Activated T-cell treated with anti-CD3 and anti-CD28 coated beads, Interleukin-2, amount 50 U/mL, for 72 hours (primary cell): Measurements from ENCODE around the gene CCL3. TPM values are rescaled to one million over a fixed set of nuclear protein-coding genes. Genes with fewer than 3 reads are reported as not detected.

Experiments used
- ATAC-seq, 2 donors: fragments of 150-1000 bp; cut with Tn5 transposase; replicated peaks in 1 of 2; 2 replicates each; pipeline ENCODE4 v1.10.0; 2021; ENCODE audit warnings: moderate library complexity in 2 of 2, mild to moderate bottlenecking in 1 of 2
- DNase-seq, 2 donors: peaks; one replicate each; pipeline ENCODE4 v3.0.0; 2021 to 2022; ENCODE audit warnings: mixed read lengths in 1 of 2
- H3K27ac Mint-ChIP-seq: one replicate; pipeline ENCODE4 v1.8.0; 2022; ENCODE audit warnings: mild to moderate bottlenecking, moderate library complexity, mixed read lengths
- H3K27me3 Mint-ChIP-seq: one replicate; pipeline ENCODE4 v1.8.0; 2022; ENCODE audit warnings: low read depth, mixed read lengths
- H3K36me3 Mint-ChIP-seq, 2 donors: one replicate each; pipeline ENCODE4 v1.8.0; 2022; ENCODE audit warnings: mixed read lengths in 2 of 2, mild to moderate bottlenecking in 1 of 2; ENCODE audit not compliant: insufficient read depth in 2 of 2
- H3K4me1 Mint-ChIP-seq: one replicate; pipeline ENCODE4 v1.8.0; 2022; ENCODE audit warnings: low read depth, mixed read lengths
- H3K4me3 Mint-ChIP-seq, 2 donors: one replicate each; pipeline ENCODE4 v1.8.0; 2022; ENCODE audit warnings: mild to moderate bottlenecking in 2 of 2, mixed read lengths in 2 of 2, moderate library complexity in 2 of 2
- H3K9me3 Mint-ChIP-seq, 2 donors: one replicate each; pipeline ENCODE4 v1.8.0; 2022; ENCODE audit warnings: mixed read lengths in 2 of 2
- total RNA-seq, 2 donors: library from RNA; stranded (reverse); gene quantifications; one replicate each; pipeline ENCODE4 v1.2.3, GENCODE V29; 2022

The CCL3 gene
- total RNA-seq, result 100 to 1,000 TPM in 1 of 2 donors, 10 to 100 TPM in 1; 79.6 to 336 TPM

DNA sequence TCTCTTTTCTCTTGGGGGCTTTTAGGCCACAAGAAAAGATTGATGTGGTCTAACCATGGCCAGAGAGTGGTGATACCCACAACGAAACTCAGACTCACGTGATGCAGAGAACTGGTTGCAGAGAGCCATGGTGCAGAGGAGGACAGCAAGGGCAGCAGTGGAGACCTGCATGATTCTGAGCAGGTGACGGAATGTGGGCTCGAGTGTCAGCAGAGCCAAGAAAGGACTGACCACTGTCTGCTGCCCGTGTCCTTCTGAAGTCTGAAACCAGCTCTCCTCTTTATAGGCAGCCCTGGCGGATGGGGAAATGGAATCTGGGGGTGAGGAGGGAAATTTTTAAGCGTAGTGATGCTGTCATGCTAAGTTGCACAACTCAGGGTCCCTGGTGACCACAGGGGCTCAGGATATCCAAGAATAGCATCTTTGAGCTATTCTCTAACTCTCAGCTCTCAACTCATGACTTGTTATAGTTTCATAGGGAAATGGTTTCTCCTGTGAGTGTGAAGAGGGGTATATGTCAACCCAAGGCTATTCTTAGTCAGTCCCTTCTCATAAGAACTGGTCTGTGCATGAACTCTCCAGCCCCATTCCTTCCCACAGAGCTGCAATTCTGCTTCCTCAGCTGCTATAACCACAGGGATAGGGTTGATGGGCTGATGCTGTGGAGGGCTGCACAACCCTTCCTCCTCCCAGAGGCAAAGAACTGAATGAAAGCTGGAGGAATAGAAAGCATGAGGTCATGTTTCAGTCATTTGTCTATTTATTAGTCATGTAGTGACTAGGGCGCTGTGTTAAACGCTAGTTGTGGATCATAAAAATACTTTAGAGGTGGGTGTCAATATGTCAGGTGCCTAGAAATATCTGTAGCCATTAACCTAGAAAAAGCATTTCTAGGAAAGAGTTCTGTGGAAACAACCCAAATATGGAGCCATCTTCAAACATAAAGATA lies at the start of gene CCL3:
CCL3 (minus strand) TSS at position 256 of the 949 bp plus-strand sequence; CDS start at position 171, 85 bp downstream.
- Mint-ChIP-seq H3K27ac (peak within 1 kb of the TSS; percentile 96), H3K4me3 (peak within 1 kb of the TSS; percentile 55 to 70), H3K4me1 (peaks cover 52% of the 10 kb centered on the region)

DNA sequence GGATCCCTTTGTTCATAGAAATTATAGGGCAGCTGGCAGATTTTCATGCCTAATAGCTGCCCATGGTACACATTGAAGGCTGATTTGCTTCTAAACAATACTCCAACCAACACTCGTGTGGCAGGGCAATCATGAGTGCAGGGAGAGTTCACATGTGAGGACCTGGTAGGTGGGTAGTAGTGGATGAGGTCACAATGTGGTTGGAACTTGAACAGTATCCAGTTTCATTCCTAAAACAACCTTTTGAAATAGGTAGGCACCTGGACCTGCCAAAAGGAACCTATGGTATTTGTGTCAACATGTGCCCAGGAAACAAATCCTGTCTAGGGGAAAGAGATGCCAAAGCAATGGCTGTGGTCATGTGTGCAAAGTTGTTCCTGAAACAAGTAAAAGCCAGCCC lies 46.5 kb upstream of the CCL3 start:
- H3K4me1 Mint-ChIP-seq, result no peaks in the 10 kb centered on the region
- ATAC-seq (no peak), DNase-seq (no peak)
- no peak overlapping the region for H3K4me3 Mint-ChIP-seq
- H3K27me3 Mint-ChIP-seq, result peaks cover 64% of the 10 kb centered on the region
- peaks cover 2 to 6% of the 10 kb centered on the region in 2 donors for H3K9me3 Mint-ChIP-seq
- no peak overlapping the region for H3K27ac Mint-ChIP-seq
- peaks cover 0 to 1% of the 10 kb centered on the region in 2 donors for H3K36me3 Mint-ChIP-seq

More for the DNA sequence above, at the start of gene CCL3:
- Mint-ChIP-seq H3K27me3 (peaks cover 38% of the 10 kb centered on the region), H3K36me3 (no peaks in the 10 kb centered on the region), H3K9me3 (no peaks in the 10 kb centered on the region)
- DNase-seq (peak; percentile 61 to 62), ATAC-seq (peak; percentile 79 to 80)

DNA sequence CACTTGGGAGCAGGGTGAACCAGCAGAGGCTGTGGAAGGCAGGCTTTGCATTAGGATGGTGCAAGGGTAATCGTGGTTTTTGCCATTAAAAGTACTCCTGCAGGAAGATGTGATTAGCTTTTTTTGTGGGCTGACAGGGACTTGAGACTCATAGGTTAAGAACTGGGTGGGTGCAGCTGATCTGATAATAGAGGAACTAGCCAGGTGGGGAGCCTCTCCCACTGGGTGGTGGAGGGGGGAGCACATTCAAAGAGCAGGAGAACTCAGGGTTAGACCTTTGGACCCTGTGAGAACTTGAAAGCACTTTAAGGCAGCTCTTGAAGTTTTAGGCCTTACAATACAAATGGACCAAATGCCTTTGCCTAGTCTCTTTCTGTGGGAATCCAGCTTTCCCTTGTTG lies 46.1 kb upstream of the CCL3 start:
- ATAC-seq (no peak), DNase-seq (no peak)
- Mint-ChIP-seq H3K27me3 (peaks cover 65% of the 10 kb centered on the region), H3K36me3 (peaks cover 0 to 1% of the 10 kb centered on the region in 2 donors), H3K4me3 (no peak overlapping the region), H3K27ac (no peak overlapping the region), H3K4me1 (no peaks in the 10 kb centered on the region), H3K9me3 (peaks cover 2 to 6% of the 10 kb centered on the region in 2 donors)

DNA sequence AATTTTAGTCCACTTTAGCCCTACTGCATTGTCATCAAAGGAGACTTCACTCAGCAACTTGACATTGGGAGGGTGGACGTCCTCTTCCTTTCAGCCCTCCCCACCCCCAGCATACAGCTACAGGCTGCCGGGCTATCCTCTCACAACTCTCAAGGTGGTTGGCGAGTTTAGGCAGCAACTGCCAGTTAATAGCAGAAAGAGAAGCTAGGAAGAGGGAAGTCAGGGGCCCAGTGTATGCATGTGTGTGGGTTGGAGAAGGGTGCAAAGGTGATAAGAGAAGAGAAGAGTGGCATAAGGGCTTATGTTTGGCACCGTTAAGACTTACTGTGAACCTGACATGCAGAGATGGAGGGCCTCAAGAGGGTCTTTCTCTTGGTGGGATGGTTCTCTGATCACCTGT lies 45.5 kb upstream of the CCL3 start:
- H3K27ac Mint-ChIP-seq, result no peak overlapping the region
- peaks cover 2 to 6% of the 10 kb centered on the region in 2 donors for H3K9me3 Mint-ChIP-seq
- ATAC-seq (no peak), DNase-seq (no peak)
- no peak overlapping the region for H3K4me3 Mint-ChIP-seq
- peaks cover 60% of the 10 kb centered on the region for H3K27me3 Mint-ChIP-seq
- no peaks in the 10 kb centered on the region for H3K4me1 Mint-ChIP-seq
- peaks cover 0 to 1% of the 10 kb centered on the region in 2 donors for H3K36me3 Mint-ChIP-seq

DNA sequence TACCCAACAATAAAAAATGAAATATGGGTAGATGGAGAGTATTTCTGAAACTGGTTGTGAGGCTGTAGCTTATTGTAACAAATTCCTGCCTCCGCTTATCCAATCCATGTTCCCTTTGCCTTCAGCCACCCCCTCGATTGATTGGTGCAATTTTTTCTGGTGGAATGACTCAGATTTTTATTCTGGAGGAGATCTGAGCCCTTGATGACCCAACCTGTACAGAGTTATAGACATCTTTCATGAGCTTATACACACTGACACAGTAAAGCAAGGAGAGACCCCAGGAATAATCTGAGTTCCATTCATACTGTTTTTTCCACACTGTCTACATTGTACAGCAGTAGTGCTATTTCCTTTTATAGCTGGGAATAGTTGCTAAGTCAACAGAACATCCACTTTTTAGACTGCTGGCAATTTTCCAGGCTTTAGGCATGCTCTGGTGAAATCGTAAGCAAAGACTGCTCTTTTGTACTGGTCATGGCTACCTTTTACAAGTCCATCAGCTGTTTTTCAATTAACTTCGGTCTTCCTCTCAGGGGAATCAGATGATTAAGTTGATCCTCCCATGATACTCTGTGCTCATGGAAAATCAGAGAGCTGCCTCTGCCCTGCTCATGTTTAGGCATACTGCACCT lies 43.8 kb upstream of the CCL3 start:
- Mint-ChIP-seq H3K4me1 (no peaks in the 10 kb centered on the region), H3K27me3 (peaks cover 76% of the 10 kb centered on the region), H3K36me3 (peaks cover 0 to 1% of the 10 kb centered on the region in 2 donors), H3K9me3 (peaks cover 2 to 6% of the 10 kb centered on the region in 2 donors), H3K27ac (no peak overlapping the region), H3K4me3 (no peak overlapping the region)
- DNase-seq (no peak), ATAC-seq (no peak)

DNA sequence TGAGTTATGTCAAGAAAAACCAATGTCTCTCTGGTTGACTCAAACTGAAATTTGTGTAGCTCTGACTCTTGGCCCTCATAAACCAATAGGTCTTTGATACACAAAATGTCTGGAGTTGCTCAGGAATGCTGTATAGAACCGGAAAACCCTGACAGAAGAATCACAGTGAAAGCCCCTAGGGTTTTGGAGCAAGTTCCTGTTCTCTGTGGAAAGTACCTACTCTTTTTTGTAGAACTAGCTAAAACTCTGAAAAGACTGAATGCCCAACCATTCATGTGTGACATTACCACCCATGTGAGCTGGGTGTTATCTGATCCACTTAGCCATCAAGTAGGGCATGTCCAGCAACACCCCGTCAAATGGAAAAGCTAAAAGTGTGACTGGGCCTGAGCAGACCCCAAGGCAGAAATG lies 42.5 kb upstream of the CCL3 start:
- Mint-ChIP-seq H3K4me1 (peaks cover under 1% of the 10 kb centered on the region), H3K36me3 (no peaks in the 10 kb centered on the region), H3K27me3 (peaks cover 76% of the 10 kb centered on the region), H3K27ac (no peak overlapping the region), H3K9me3 (peaks cover 2 to 4% of the 10 kb centered on the region in 2 donors), H3K4me3 (no peak overlapping the region)
- ATAC-seq, result no peak
- no peak for DNase-seq

DNA sequence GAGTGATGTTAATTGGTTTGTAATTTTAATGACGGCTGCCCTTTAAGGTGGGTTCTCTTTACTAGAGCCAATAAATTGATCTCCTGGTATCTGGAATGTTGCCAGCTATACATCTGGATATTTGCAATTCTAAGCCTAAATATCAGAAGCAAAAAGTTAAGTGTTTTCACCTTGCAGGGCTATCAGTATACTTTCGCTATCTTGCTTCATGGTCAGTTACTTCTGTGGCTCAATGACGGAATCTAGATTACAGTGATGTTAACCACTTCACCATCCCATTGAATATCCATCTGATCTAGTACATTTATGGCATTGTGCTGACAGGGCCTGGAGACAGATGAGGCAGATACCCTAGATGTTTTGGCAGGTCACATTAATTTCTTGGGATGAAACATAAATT lies 42.0 kb upstream of the CCL3 start:
- ATAC-seq (no peak), DNase-seq (no peak)
- Mint-ChIP-seq H3K4me1 (peaks cover 6% of the 10 kb centered on the region), H3K9me3 (peaks cover under 1 to 2% of the 10 kb centered on the region in 2 donors), H3K27me3 (peaks cover 72% of the 10 kb centered on the region), H3K36me3 (peaks cover 0 to 2% of the 10 kb centered on the region in 2 donors), H3K27ac (no peak overlapping the region), H3K4me3 (no peak overlapping the region)

DNA sequence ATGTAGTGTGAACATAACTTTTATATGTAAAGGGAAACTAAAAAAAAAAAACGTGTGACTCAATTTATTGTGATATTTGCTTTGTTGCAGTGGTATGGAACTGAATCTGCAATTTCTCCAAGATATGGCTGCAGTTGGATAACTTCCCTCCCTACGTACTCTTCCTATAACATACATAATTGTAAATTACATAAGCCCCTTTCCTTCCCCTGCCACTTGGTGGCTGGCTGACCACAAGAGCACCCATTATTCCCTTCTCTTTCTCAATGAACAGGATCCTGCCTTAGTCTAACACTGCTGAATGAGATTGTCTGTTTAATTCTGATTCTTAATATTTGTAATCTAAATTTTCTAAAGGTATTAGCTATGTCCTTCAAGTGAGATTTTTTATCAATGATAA lies 41.5 kb upstream of the CCL3 start:
- peaks cover 0 to 4% of the 10 kb centered on the region in 2 donors for H3K9me3 Mint-ChIP-seq
- H3K27ac Mint-ChIP-seq, result no peak overlapping the region
- DNase-seq, result no peak
- H3K4me3 Mint-ChIP-seq, result no peak overlapping the region
- ATAC-seq, result no peak
- H3K4me1 Mint-ChIP-seq, result peaks cover 11% of the 10 kb centered on the region
- peaks cover 70% of the 10 kb centered on the region for H3K27me3 Mint-ChIP-seq
- peaks cover 2 to 7% of the 10 kb centered on the region in 2 donors for H3K36me3 Mint-ChIP-seq

DNA sequence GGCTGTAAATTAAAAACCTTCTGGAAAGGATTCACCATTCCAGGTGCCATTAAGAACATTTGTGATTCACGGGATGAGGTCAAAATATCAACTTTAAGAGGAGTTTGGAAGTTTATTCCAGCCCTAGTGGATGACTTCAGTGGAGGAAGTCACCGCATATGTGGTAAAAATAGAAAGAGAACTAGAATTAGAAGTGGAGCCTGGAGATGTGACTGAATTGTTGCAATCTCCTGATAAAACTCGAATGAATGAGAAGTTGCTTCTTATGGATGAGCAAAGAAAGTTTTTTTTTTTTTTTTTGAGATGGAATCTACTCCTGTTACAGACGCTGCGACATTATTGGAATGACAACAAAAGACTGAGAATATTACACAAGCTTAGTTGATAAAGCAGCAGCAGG lies 40.4 kb upstream of the CCL3 start:
- no peak for ATAC-seq
- Mint-ChIP-seq H3K27ac (no peak overlapping the region), H3K4me1 (peaks cover 11% of the 10 kb centered on the region), H3K9me3 (peaks cover 5 to 8% of the 10 kb centered on the region in 2 donors), H3K36me3 (peaks cover 9 to 15% of the 10 kb centered on the region in 2 donors), H3K27me3 (peaks cover 70% of the 10 kb centered on the region), H3K4me3 (no peak overlapping the region)
- no peak for DNase-seq

DNA sequence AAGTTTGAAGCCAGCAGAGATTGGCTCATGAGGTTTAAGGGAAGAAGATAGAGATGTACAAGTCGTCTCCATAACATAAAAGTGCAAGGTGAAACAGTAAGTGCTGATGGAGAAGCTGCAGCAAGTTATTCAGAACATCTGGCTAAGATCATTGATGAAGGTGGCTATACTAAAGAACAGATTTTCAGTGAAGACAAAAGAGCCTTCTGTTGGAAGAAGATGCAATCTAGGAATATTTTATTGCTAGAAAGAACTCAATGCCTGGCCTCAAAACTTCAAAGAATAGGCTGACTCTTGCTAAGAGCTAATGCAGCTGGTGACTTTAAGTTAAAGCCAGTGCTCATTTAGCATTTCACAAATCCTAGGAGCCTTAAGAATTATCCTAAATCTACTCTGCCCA lies 39.7 kb upstream of the CCL3 start:
- H3K9me3 Mint-ChIP-seq, result peaks cover 5 to 8% of the 10 kb centered on the region in 2 donors
- no peak for DNase-seq
- H3K27me3 Mint-ChIP-seq, result peaks cover 64% of the 10 kb centered on the region
- no peak overlapping the region for H3K4me3 Mint-ChIP-seq
- no peak overlapping the region for H3K27ac Mint-ChIP-seq
- peaks cover 11% of the 10 kb centered on the region for H3K4me1 Mint-ChIP-seq
- peaks cover 10 to 16% of the 10 kb centered on the region in 2 donors for H3K36me3 Mint-ChIP-seq
- no peak for ATAC-seq

DNA sequence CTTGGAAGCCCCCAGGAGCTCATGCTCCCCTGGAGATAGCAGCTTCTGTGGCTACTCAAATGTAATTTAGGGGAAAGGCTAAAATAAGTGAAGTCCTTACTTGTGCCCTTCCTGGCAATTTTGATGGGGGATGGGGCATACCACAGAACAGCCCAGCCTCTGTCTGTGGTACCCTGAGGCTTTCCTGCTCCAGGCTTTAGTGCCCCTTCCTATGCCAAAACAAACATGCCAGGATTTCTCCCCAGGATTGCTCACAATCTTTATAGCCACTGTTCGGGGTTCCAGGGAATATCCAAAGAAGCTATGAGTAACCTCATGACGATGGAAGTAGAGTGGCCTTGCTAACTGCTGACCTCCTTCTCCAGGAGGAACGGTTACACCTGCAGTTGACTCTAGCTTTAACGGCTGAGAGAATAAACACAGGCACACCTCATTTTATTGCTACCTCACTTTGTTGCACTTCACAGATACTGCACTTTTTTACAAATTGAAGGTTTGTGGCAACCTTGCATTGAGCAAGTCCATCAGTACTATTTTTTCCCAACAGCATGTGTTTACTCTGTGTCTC lies 38.6 kb upstream of the CCL3 start:
- peaks cover 11% of the 10 kb centered on the region for H3K4me1 Mint-ChIP-seq
- no peak overlapping the region for H3K27ac Mint-ChIP-seq
- H3K36me3 Mint-ChIP-seq, result peaks cover 10 to 16% of the 10 kb centered on the region in 2 donors
- ATAC-seq, result no peak
- H3K4me3 Mint-ChIP-seq, result no peak overlapping the region
- DNase-seq, result no peak
- H3K9me3 Mint-ChIP-seq, result peaks cover 5 to 8% of the 10 kb centered on the region in 2 donors
- peaks cover 65% of the 10 kb centered on the region for H3K27me3 Mint-ChIP-seq

DNA sequence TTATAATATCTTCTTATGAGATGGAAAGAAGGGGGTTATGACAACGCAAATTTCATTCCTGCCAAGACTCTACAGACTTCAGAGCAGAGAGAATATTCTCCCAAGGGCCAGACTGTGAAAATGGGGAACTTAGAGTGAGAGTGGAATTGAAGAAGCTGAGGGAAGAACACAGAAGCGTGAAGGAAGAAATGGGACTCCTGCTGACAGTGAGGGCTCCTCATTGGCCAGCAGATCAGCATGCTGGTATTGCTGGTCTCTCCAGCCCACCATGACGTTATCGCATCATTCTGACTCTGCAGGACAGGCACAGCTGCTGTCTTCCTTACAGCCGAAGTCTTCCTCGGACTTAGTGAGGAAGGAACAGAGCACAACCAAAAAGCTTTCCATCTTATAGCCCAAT lies 38.0 kb upstream of the CCL3 start:
- DNase-seq (no peak), ATAC-seq (no peak)
- Mint-ChIP-seq H3K27me3 (peaks cover 65% of the 10 kb centered on the region), H3K4me3 (no peak overlapping the region), H3K9me3 (peaks cover 5 to 8% of the 10 kb centered on the region in 2 donors), H3K27ac (no peak overlapping the region), H3K36me3 (peaks cover 10 to 16% of the 10 kb centered on the region in 2 donors), H3K4me1 (peaks cover 11% of the 10 kb centered on the region)
